HEK293 (cell line): ENCODE measurements around the gene POLL.

Experiments
- CTCF ChIP-seq: fragments of 450-650 bp; formaldehyde crosslinking; IDR thresholded peaks from 2 replicates; pipeline ENCODE4 v1.5.1; 2016; ENCODE audit warnings: missing biosample characterization, missing genetic modification characterization
- ZBTB26 ChIP-seq: fragments of 450-650 bp; formaldehyde crosslinking; optimal IDR thresholded peaks from 2 replicates; pipeline ENCODE3; 2016; ENCODE audit warnings: missing biosample characterization, mild to moderate bottlenecking, missing genetic modification characterization
- ZBTB7A ChIP-seq: fragments of 450-650 bp; formaldehyde crosslinking; IDR thresholded peaks from 2 replicates; pipeline ENCODE4 v1.5.1; 2016; ENCODE audit warnings: low read depth, missing biosample characterization, missing genetic modification characterization
- ZNF514 ChIP-seq: fragments of 450-650 bp; formaldehyde crosslinking; IDR thresholded peaks from 2 replicates; pipeline ENCODE4 v1.5.1; 2016; ENCODE audit warnings: missing biosample characterization, missing genetic modification characterization

GRCh38 chr10:101550965-101551364 is 37.1 kb downstream of the POLL start:
- TF ChIP-seq ZBTB7A (tag by site-specific recombination), result no peak
- TF ChIP-seq ZNF514 (tag by site-specific recombination), result no peak
- no peak for TF ChIP-seq CTCF (tag by site-specific recombination)
- no peak for TF ChIP-seq ZBTB26 (tag by site-specific recombination)
